GM12801 (cell line): ENCODE results near the gene HDAC3.

Experiments used
- CTCF ChIP-seq: IDR thresholded peaks from one replicate; pipeline ENCODE4 v1.5.1; 2011; ENCODE audit warnings: control low read depth; ENCODE audit not compliant: insufficient read length; ENCODE audit errors: extremely low read depth

HDAC3 gene

GRCh38 chr5:141605523-141606277 lies 30.9 kb downstream of the HDAC3 start:
- TF ChIP-seq CTCF = no peak

- TF ChIP-seq CTCF = no peak
Measured at GRCh38 chr5:141603923-141604717, 32.5 kb downstream of the HDAC3 start.

- no peak for TF ChIP-seq CTCF
Measured at GRCh38 chr5:141602606-141603005, 34.0 kb downstream of the HDAC3 start.

GRCh38 chr5:141598391-141599345 lies 38.0 kb downstream of the HDAC3 start:
- no peak for TF ChIP-seq CTCF

- no peak for TF ChIP-seq CTCF
Measured at GRCh38 chr5:141597814-141598213, 38.8 kb downstream of the HDAC3 start.

- TF ChIP-seq CTCF = no peak
Measured at GRCh38 chr5:141597394-141597793, 39.3 kb downstream of the HDAC3 start.

- TF ChIP-seq CTCF = no peak
Measured at GRCh38 chr5:141596867-141597266, 39.8 kb downstream of the HDAC3 start.
